SK-N-SH treated with all-trans-retinoic acid at 6 μM for 48 hours (cell line): ENCODE data around the gene NDRG4.

Experiments
- ATAC-seq: fragments of 200-7000 bp; cut with Tn5 transposase; 3 replicates; pipeline ENCODE4 v1.9.1; 2020; ENCODE audit warnings: mild to moderate bottlenecking, moderate library complexity
- ARNTL ChIP-seq: fragments of 450-650 bp; formaldehyde crosslinking; IDR thresholded peaks from 2 replicates; pipeline ENCODE4 v1.5.0; 2020; ENCODE audit warnings: low read depth, mild to moderate bottlenecking, moderate library complexity, borderline replicate concordance
- BACH2 ChIP-seq: fragments of 250-450 bp; sonication (Bioruptor Pico); IDR thresholded peaks from 2 replicates; pipeline ENCODE4 v1.9.0; 2021; ENCODE audit warnings: mild to moderate bottlenecking, borderline replicate concordance
- CREB5 ChIP-seq: fragments of 250-450 bp; sonication (Bioruptor Pico); IDR thresholded peaks from 2 replicates; pipeline ENCODE4 v1.5.1; 2020; ENCODE audit warnings: low read depth, mild to moderate bottlenecking, moderate library complexity
- CSDC2 ChIP-seq: fragments of 250-450 bp; sonication (Bioruptor Pico); IDR thresholded peaks from 2 replicates; pipeline ENCODE4 v1.5.0; 2020; ENCODE audit warnings: mild to moderate bottlenecking, moderate library complexity
- CSRNP3 ChIP-seq: fragments of 250-450 bp; sonication (Bioruptor Pico); IDR thresholded peaks from 2 replicates; pipeline ENCODE4 v1.5.1; 2021; ENCODE audit warnings: mild to moderate bottlenecking, moderate library complexity
- ESRRG ChIP-seq: fragments of 250-450 bp; sonication (Bioruptor Pico); IDR thresholded peaks from 2 replicates; pipeline ENCODE4 v1.6.1; 2021; ENCODE audit warnings: mild to moderate bottlenecking
- GLIS3 ChIP-seq: fragments of 250-450 bp; sonication (Bioruptor Pico); IDR thresholded peaks from 2 replicates; pipeline ENCODE4 v1.5.0; 2020; ENCODE audit warnings: mild to moderate bottlenecking, moderate library complexity
- ISL1 ChIP-seq: fragments of 250-450 bp; sonication (Bioruptor Pico); IDR thresholded peaks from 2 replicates; pipeline ENCODE4 v2.1.2; 2022; ENCODE audit warnings: mild to moderate bottlenecking, moderate library complexity
- OSR1 ChIP-seq: fragments of 250-450 bp; sonication (Bioruptor Pico); IDR thresholded peaks from 2 replicates; pipeline ENCODE4 v1.8.0; 2022; ENCODE audit warnings: moderate library complexity, mild to moderate bottlenecking, inconsistent platforms
- POU6F1 ChIP-seq: fragments of 250-450 bp; sonication (Bioruptor Pico); IDR thresholded peaks from 2 replicates; pipeline ENCODE4 v1.8.0; 2021; ENCODE audit warnings: low read depth, mild to moderate bottlenecking, moderate library complexity, borderline replicate concordance
- RARB ChIP-seq: fragments of 250-450 bp; sonication (Bioruptor Pico); IDR thresholded peaks from 2 replicates; pipeline ENCODE4 v1.8.0; 2021; ENCODE audit warnings: mild to moderate bottlenecking, moderate library complexity
- SNAI2 ChIP-seq: fragments of 250-450 bp; sonication (Bioruptor Pico); IDR thresholded peaks from 2 replicates; pipeline ENCODE4 v1.5.0; 2020; ENCODE audit warnings: mild to moderate bottlenecking, moderate library complexity
- TCF4 ChIP-seq: fragments of 250-450 bp; sonication (Bioruptor Pico); IDR thresholded peaks from 2 replicates; pipeline ENCODE4 v1.8.0; 2021; ENCODE audit warnings: mild to moderate bottlenecking, moderate library complexity, borderline replicate concordance
- TOX ChIP-seq: fragments of 250-450 bp; sonication (Bioruptor Pico); IDR thresholded peaks from 2 replicates; pipeline ENCODE4 v1.8.0; 2021; ENCODE audit warnings: mild to moderate bottlenecking, moderate library complexity, borderline replicate concordance
- TSHZ2 ChIP-seq: fragments of 250-450 bp; sonication (Bioruptor Pico); IDR thresholded peaks from 2 replicates; pipeline ENCODE4 v1.5.0; 2020; ENCODE audit warnings: mild to moderate bottlenecking, moderate library complexity
- ZC3H10 ChIP-seq: fragments of 250-450 bp; sonication (Bioruptor Pico); IDR thresholded peaks from 2 replicates; pipeline ENCODE4 v1.5.1; 2021; ENCODE audit warnings: mild to moderate bottlenecking, moderate library complexity
- ZFP3 ChIP-seq: fragments of 250-450 bp; sonication (Bioruptor Pico); IDR thresholded peaks from 2 replicates; pipeline ENCODE4 v1.5.0; 2020; ENCODE audit warnings: mild to moderate bottlenecking, moderate library complexity
- ZFP30 ChIP-seq: fragments of 450-650 bp; formaldehyde crosslinking; IDR thresholded peaks from 2 replicates; pipeline ENCODE4 v1.5.0; 2022; ENCODE audit warnings: mild to moderate bottlenecking, moderate library complexity
- ZNF565 ChIP-seq: fragments of 450-650 bp; formaldehyde crosslinking; conservative IDR thresholded peaks from 2 replicates; pipeline ENCODE4 v1.5.0; 2020; ENCODE audit warnings: low read depth, mild to moderate bottlenecking, moderate library complexity
- ZNF70 ChIP-seq: fragments of 450-650 bp; formaldehyde crosslinking; IDR thresholded peaks from 2 replicates; pipeline ENCODE4 v1.5.0; 2020; ENCODE audit warnings: mild to moderate bottlenecking, moderate library complexity
- ZNF8 ChIP-seq: fragments of 450-650 bp; formaldehyde crosslinking; IDR thresholded peaks from 2 replicates; pipeline ENCODE4 v1.5.0; 2020; ENCODE audit warnings: mild to moderate bottlenecking, moderate library complexity

Gene NDRG4

DNA sequence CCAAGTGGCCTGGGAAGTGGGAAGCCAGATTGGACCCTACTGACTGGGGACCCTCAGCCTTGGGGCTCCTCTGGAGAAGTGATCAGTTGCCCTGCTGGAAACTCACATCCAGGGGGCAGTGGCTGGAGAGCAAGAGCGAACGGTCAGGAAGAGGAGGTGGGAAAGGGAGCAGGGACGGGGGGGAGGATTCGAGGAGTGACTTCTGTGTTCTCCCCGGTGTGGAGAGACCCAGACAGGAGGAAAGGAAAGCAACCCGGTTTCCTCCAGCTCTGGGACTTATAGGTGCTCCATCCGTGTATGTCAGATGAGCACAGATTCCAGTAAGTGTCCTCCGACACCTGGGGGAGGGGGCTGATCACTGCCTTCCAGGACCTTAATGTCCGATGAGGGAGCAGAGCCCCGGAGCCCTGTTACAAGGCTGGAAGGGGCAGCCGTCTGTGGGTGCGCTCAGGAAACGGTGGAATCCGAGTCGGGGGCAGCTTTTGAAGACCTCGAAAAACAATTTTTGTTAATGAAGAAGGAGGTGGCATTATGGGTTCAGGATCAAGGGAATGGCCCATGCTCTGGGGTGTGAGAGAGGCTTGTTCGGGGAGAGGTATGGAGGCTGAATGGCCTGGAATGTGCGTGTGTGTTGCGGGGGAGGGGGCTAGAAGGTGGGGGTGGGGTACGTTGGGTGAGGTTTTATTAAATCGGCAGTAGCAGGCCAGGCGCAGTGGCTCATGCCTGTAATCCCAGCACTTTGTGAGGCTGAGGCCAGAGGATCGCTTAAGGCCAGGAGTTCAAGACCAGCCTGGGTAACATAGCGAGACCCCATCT is 34.8 kb upstream of the NDRG4 start:
- no peak for TF ChIP-seq ZFP3 (CRISPR knock-in tag)
- TF ChIP-seq ZFP30 (CRISPR knock-in tag): no peak
- TF ChIP-seq GLIS3: no peak
- TF ChIP-seq OSR1 (CRISPR knock-in tag): no peak
- TF ChIP-seq CREB5 (CRISPR knock-in tag): no peak
- no peak for TF ChIP-seq TSHZ2 (CRISPR knock-in tag)
- ATAC-seq: peak; percentile 83

GRCh38 chr16:58465817-58466216 is 34.1 kb upstream of the NDRG4 start:
- no peak for ATAC-seq
- TF ChIP-seq ARNTL: no peak
- TF ChIP-seq CSDC2 (CRISPR knock-in tag): no peak
- TF ChIP-seq TCF4 (CRISPR knock-in tag): no peak
- no peak for TF ChIP-seq GLIS3
- no peak for TF ChIP-seq OSR1 (CRISPR knock-in tag)
- TF ChIP-seq ISL1 (CRISPR knock-in tag): no peak
- no peak for TF ChIP-seq CREB5 (CRISPR knock-in tag)
- TF ChIP-seq ZNF70 (CRISPR knock-in tag): no peak
- no peak for TF ChIP-seq RARB
- no peak for TF ChIP-seq CSRNP3
- no peak for TF ChIP-seq ZNF8 (CRISPR knock-in tag)
- no peak for TF ChIP-seq POU6F1 (CRISPR knock-in tag)

DNA sequence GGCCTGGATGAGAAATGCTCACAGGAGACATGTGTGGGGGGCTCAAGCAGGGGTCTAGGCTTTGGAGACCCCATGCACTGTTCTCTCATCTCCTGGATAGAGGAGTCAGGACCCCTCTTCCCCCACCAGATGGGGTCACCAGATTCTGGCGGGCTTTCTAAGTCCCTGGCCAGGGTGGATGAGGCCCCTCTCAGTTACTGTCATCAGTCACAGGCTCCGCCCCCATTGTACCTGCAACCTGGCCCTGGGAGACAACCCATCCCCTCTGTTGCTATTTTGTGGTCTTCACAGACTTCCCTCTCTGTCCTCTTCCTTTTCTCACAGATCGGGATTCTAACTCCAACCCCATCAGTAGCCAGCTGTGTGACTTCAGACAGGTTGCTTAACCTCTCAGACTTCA is 33.5 kb upstream of the NDRG4 start:
- ATAC-seq: no peak
- TF ChIP-seq ESRRG: no peak
- TF ChIP-seq TCF4 (CRISPR knock-in tag): no peak
- TF ChIP-seq ZC3H10: no peak
- TF ChIP-seq ZNF70 (CRISPR knock-in tag): no peak
- TF ChIP-seq RARB: no peak
- no peak for TF ChIP-seq ARNTL
- TF ChIP-seq SNAI2: no peak
- no peak for TF ChIP-seq CSRNP3
- no peak for TF ChIP-seq TSHZ2 (CRISPR knock-in tag)
- no peak for TF ChIP-seq TOX
- no peak for TF ChIP-seq ZNF8 (CRISPR knock-in tag)
- TF ChIP-seq POU6F1 (CRISPR knock-in tag): no peak
- no peak for TF ChIP-seq ZNF565 (CRISPR knock-in tag)
- TF ChIP-seq ZFP3 (CRISPR knock-in tag): no peak
- no peak for TF ChIP-seq BACH2 (CRISPR knock-in tag)
